SW 1271 (cell line): Measurements from ENCODE around the gene FGF14.

Experiments used
- DNase-seq, 2 experiments: peaks; one replicate each; lab custom pipeline; 2025; lab: John Stamatoyannopoulos, UW

Gene FGF14

DNA sequence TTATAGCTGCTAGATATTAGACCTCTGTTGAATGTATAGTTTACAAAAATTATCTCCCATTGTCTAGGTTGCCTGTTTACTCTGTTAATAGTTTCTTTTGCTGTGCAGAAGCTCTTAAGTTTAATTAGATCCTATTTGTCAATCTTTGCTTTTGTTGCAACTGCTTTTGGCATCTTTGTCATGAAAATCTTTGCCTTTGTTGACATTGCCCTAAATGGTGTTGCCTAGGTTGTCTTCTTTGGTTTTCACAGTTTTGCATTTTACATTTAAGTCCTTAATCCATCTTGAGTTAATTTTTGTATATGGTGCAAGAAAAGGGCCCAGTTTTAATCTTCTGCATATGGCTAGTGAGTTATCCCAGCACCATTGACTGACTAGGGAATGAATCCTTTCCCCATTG, 618.3 kb downstream of the FGF14 start:
- no peak for DNase-seq

DNA sequence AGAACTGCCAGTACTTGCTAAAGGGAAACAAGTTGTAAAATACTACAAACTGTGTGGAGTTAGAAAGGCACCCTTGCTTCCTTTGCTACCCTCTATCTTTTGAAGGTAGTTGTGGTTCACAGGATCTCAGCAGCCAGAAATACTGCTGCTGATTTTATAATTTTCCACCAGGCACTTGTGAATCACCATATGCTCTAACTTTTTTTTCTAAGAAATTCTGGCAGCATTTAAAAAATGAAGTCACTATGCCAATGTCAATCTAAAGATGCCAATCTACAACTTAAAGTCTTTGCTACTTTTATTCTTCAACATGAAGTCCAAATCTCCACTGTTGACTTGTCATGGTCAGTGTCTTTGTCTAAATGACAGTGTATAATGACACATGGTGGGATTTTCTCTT, 621.6 kb downstream of the FGF14 start:
- no peak for DNase-seq

DNA sequence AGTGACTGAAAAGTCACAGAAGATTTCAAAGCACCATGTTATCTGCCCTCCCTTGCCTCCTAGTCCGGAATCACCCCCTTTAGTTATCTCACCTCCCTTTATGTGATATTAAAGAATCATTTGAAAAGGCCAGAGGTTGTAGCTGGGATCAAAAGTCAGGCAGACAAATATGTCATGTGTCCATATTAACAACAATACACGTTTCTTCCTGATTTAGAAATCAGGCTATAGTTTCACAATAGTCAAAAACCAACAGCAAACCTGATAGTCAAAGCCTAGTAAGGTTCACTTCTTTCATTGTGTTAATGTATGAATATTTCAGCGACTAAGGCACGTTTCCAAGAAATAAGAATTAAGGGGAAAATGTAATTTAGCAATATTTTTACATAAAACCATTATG, 622.7 kb downstream of the FGF14 start:
- no peak for DNase-seq

DNA sequence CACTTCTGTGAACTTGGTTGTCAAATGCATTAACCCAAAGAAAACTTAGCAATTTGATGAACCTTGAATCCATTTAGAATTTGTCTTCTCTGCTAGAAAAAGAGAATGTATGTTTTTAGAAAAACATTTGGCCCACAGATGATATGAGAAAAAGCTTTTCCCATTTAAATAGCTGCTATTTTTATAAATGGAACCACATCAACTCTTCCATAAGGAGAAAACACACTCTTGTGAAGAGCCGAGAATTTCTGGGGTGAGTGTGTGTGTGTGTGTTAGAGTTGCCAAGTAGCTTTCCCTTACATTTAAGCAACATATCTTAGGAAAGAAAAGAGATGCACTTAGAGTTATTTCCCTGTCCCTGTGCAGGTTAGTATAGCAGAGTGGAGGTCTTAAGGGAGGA, 626.6 kb downstream of the FGF14 start:
- no peak for DNase-seq

DNA sequence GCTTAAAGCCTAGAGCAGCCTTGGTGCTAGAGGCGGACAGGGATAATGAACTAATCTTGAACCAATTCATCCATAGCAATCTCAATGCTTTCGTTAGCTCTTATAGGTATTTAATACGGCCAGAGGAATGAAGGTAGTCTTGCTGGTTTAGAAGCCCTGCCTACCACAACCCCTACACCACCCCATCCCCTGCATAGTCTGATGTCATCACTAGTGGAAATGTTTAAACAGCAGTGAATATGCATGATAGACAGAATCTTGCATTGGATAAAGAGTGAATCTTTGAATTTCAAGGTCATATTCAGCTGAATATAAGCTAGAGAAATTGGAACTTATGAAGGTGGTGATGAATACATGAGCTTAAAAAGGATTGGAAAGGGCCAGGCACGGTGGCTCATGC, 627.5 kb downstream of the FGF14 start:
- DNase-seq, result no peak

DNA sequence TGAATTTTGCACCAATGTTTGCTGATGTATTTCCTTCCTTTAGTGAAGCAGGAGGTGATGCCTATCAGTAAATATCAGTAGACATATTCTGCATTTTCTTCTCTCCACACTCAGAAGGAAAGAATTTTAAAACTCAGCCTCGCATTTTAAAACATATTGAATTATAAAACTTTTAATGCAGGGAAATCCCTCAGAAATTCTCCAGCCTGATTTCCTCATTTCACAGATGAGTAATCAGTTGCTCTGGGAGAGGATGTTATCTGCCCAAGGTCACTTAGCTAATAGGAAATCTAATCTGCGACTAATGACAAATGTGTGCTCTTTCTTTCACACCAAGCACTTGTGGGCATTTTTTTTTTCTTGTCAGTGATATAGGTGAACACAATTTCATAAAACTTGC, 628.8 kb downstream of the FGF14 start:
- DNase-seq, result no peak

DNA sequence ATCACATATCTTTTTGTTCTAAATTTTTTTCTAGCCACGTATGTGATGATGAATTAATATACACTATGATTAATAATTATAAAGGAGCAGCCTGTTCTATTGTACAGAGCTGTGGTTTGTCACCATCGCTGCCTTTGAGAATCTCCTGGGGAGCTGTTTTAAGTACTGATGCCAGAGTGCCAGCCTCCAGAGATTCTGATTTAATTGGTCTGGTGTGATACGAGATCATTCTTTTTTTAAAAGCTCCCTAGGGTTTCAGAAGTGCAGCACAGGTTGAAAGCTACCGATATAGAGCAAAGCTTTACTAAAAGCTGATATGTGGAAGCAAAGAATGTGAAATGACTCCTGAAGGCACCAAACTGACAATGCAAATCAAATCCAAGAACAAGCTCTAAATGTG, 634.7 kb downstream of the FGF14 start:
- DNase-seq, result no peak

DNA sequence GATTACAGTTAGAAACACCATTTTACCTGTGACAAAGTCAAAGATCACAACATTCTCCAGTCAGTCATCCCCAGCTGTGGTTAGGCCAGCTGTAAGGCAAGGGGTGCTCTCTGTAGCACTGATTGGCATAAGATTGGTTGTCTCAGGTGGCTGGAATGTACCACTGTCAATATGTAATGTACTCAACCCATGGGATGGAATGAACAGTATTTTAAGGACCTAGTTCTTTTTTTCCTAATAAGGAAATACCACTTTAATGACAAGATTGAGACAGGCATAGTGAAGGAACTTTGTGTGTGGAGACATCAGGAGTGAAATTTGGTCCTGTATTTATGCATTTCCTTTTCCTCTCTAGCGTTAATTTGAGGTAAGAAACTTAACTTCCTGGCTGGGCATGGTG, 638.7 kb downstream of the FGF14 start:
- DNase-seq, result no peak

DNA sequence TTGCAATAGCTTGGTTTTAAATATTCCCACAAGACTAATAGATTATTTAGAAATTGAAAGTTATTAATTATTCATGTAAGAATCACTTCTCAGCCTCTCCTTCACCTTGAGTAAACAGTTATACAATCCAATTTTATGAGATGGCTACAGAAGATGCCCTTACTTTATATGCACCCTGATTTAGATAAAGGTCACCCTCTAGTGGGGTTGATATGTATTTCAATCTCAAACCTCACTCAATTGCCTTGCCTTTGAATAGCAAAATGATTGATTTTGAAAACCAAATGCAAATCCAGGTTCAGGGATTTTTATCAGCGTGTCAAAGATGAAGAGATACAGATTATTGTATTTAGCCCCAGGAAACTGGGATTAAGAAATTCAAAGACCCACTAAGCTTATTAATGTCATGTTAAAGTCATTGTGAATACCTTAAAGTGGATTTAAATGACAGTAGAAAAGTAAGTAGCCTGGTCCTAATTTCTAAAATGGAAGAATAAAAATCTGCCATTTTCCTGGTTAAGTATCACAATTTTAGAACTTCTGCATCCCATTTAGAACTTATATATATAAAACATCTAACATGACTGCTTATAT, 644.3 kb downstream of the FGF14 start:
- DNase-seq, result peak in 1 of 2 experiments; percentile 72

DNA sequence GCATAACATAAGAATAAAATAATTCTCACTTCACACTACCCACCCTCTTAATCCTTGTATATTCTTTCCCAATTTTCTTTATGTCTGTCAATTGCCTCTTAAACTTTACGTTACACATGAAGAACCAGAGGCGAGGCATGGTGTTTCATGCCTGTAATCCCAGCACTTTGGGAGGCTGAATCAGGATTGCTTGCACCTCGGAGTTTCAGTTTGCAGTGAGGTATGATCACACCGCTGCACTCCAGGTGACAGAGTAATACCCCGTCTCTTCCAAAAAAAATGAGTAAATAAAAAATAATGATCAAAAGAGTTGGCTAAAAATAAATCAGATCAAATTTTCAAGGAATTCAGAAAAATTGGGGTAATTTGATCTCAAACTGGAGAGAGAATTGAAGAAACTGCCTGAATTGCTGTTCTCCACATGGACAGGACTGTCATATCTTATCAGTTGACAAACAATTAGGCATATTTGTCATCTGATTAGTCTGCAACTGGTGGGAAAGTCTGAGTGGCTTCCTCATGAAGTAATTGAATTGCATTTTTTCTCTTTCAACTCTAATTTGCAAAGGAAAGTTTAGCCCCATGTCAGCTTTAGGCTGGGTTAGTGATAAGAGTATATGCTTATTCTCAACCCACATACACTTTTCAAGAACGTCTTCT, 646.5 kb downstream of the FGF14 start:
- no peak for DNase-seq

DNA sequence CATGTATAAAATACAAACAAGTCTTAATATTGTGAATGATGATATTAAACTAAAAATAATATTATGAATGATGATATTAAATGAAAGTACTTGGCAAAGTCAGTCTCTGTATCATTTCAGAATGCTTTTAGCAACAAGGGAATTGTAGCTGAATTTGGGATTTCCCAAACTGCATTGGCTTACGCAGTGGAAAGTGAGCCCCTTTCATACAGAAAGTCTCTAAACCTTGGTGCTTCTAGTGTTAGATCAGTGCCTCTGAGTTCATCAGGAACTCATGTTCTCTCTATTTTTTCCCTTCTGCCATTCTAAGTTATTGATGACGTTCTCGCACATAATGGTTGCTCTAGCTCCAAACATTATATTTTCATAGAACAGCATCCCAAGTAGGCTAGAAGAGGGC, 649.4 kb downstream of the FGF14 start:
- DNase-seq, result no peak

DNA sequence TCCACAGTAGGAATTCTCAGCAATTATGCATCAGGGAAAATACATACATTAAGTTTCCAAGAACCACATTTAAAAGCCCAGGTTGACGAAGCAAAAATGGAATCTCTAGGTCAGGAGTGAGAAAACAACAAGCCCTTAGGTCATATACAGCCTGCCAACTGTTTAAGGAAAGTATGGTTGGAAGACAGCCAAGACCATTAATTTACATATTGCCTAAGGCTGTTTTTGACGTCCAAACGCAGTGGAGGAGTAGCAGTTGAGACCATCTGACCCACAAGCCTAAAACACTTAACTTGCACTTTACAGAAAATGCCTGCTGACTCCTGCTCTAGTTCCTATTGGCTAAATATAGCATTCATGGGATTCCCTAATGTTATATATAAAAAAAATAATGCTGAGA, 650.4 kb downstream of the FGF14 start:
- peak in 1 of 2 experiments; percentile 41 for DNase-seq

DNA sequence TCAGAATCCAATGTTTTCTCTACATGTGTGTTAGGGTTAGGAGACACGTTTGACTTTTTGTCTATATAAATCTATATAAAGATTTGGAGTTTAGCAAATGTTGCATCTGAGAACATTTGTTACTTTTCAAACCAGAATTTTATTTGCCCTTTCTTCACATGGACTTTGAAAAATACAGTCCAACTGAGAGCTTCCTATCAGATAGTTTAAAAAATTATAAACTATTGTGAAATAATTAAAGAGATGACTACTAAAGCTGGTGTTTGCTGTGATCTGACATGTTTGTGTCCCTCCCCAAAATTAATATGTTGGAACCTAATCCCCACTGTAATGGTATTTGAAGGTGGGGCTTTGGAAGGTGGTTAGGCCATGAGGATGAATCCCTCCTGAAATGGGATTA, 652.3 kb downstream of the FGF14 start:
- no peak for DNase-seq

DNA sequence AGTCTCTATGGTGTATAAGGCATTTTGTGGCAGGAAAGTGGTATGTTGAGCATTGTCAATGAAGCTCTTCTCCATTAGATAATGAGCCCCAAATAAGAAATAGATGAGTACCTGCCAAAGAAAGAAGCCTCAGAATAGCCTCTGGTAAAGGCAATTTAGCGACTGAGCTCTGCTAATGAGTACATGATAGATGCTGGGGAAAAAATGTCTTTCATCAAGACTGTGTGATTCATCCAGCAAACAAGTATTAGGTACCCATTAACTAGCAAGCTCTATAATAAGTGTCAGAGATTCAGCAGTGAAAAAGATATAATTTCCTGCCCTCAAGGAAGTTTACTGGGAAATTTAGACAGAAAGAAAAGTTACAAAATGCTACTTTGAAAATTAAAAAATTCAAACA, 654.8 kb downstream of the FGF14 start:
- no peak for DNase-seq

DNA sequence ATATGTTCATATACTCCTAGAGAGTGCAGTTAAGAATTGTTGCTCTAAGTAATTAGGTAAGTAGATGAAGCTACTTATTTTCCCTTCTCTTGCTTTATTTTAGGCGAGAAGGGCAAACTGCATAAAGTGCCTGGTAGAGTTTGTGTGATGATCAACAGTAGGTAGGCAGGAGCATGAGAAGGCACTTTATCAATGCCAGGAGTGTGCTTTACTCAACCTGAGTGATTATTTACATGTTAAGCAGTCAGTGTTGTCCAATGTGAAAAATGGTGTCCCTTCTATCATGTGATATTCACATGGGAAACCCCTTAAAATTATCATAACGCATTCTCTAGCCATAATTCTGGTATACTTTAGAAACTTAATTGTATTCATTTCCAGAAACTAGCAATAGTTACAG, 655.3 kb downstream of the FGF14 start:
- no peak for DNase-seq

DNA sequence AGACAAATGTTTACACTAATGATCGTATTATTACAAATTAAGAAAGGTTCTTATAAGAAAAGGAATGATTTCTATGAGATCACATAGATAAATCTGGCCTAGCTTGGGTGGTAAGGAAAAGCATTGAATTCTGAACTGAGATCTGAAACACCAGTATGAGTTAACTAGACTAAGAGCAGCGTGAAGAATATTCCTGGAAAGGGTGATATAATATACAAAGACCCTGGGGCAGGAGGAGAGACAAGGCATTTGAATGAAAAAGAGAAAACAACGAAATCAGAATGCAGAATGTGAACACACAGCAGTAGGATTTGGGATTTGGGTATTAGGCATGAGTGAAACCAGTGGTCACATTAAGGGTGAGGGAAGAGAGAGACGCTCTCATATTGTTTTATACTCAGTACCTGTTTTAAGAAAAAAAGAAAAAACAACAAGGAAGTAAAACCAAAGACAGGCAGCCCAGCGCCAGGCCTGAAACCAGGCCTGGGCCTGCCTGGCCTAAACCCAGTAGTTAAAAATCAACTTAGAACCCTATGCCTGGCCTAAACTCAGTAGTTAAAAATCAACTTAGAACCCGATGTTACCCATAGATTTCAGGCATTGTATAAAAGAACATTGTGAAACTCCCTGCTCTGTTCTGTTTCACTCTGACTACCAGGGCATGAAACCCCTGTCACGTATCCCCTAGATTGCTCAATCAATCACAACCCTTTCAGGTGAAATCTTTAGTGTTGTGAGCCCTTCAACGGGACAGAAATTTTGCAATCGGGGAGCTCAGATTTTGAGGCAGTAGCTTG, 662.3 kb downstream of the FGF14 start:
- no peak for DNase-seq

DNA sequence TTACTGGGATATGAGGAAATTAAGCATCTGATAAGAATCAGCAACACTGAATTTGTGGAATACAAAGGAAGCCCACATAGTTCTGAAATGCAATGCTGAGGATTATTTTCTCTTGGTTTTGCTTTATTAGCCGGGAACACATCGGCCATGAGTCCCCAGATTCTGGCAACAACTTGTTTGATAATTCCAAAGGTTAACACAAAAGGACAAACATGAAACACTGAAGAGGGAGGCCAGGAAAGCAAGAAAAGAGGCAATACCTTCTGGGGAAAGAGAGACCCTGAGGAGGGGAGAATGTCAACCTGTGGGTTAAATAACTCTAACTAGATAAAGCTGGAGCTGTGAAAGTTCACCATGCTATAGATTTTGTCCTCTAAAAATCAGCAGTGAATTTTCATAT, 663.5 kb downstream of the FGF14 start:
- DNase-seq, result no peak

DNA sequence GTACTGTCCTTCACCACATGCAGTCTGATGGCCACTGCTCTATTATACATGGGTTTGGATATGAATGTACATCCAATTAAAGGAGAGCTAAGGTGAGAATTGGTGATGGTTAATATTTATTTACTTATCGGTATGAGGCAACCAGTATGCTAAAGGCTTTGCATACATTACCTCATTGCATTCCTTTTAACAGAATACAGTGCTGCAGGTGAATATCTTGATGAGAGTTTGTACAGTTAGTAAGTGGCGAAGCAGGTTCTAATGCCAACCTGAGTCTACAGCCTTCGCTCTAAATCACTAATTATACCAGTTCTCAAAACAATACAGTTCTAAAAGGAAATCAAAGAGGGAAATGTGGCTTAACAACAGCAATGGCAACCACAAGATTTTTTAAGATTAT, 665.3 kb downstream of the FGF14 start:
- DNase-seq, result no peak

DNA sequence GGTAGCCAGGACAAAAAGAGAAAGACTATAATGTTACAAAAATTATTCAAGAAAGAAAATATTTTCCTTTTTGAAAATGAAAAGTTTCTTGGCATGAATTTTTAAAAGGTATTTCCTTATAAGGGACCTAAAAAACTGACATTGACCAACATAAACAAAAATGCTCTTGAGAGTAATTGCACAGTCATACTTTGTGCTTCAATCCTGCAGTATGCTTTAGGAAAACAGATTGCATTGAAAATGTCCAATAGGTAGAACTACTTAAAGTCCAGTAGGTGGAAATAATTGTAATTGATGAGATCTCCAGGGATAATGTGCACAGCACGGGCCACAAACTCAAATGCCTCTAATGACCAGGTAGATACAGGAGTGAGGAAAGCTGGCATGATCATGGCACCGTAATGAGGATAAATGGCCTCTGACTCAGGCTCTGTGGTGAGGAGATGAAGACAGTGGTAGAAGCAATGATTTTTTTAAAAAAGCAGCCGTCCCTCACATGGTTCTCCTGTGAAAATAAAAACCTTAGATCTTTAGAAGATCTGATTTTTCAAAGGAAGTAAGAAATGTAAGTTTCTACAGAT, 671.3 kb downstream of the FGF14 start:
- DNase-seq, result no peak

DNA sequence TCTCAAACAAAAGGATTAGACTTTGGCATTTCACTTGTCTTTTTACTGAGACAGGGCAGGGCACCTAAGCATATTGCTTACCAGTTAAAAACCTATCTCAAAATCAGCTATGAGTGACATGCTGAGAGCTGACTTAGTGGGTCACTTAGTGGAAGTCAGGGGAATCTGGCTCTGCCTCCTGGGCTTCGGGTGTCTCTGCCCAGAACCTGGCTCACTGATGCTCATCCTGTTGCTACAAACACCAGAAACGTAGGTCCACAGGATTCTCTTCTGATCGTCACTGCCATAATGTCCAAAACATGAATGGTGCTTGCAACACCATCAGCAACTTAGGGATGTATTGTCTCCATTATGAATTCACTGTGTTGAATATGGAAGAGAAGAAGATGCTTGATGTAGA, 673.2 kb downstream of the FGF14 start:
- DNase-seq, result no peak

DNA sequence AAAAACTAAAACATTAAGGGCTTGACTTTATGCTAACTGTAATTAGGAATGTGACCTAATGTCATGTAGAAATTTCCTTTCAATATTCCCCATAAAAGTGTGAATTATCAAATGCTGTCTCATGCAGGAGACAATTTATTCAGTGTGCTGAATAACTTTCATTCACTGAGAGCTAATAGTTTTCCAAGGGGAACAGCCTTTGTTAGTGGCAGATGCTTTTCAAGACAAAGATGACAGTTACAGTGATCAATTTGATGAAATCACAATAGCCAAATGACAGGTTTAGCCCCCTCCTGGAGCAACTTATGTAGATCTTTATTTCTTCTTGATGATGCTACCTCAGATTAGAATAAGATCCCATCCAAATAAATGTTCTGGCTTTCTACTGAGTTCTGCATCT, 673.8 kb downstream of the FGF14 start:
- DNase-seq, result no peak

DNA sequence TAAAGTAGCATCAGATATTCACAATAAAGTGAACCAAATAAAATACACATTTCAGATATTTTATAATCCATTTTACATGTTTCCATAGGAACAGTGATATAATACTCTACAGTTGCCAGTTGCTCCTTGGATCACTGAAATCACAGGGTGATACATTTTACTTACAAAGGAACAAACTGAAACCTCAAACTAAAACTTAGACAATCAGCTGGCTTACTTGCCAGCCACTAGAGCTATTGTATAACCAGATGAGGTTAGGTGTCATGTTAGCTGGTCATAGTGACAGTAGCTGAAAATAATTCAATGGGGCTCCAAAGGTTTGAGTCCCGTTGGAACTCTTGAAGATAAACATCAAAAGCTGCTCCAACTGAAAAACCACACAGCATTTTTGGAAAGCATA, 674.7 kb downstream of the FGF14 start:
- DNase-seq, result no peak

DNA sequence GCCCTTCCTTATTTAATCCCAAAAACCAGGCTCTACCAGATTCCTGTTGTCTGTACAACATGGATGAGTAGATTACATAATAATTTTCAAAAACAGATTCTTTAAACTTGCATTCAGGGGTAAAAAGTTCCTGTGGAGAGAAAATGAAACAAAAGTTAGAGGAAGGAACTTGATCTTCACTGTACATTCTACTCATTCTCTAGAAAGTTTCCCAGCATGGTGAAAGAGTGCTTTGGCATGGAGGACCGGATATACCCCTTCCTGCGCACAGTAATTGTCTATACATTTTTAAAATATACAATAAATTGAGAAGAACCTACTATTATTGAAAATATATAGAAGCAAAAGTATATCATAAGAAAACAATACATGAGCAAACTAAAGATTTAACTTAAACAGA, 675.2 kb downstream of the FGF14 start:
- no peak for DNase-seq
